AG09319 (cell line): ENCODE results near the gene METAP1.
"Not testable (repeated sequence)": the region's sequence is repeated elsewhere in the genome, so short reads cannot be mapped to it uniquely, and the experiment has no call there.

Experiments
- DNase-seq: peaks from one replicate; pipeline ENCODE4 v3.0.0-alpha.2; 2010; ENCODE audit warnings: low read depth; ENCODE audit errors: extremely low read depth
- TF ChIP-seq, protein P1 (sequence below): IDR thresholded peaks from 2 replicates; pipeline ENCODE4 v1.5.1; 2011; ENCODE audit warnings: low read depth, mild to moderate bottlenecking, inconsistent platforms, low read length, moderate library complexity

Gene METAP1

DNA sequence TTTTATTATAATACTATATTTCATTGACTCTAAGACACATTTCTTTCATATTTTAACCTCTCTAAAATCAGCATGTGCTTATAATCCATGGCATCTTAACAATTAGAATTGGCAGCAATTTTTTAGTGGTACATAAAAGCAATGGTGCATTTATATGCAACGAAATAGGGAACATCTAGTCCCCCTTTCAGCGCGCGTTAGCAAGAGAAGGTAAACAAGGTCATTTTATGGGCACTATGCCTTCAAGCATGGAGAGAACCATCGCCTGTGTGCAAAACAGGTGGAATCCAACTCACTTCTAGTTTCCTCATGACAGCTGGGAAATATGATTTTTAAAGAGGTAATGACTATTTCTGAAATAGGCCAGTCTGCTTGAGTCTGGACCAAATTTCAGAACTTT lies 86.7 kb downstream of the METAP1 start:
- DNase-seq, result no peak
- TF ChIP-seq, protein P1, sequence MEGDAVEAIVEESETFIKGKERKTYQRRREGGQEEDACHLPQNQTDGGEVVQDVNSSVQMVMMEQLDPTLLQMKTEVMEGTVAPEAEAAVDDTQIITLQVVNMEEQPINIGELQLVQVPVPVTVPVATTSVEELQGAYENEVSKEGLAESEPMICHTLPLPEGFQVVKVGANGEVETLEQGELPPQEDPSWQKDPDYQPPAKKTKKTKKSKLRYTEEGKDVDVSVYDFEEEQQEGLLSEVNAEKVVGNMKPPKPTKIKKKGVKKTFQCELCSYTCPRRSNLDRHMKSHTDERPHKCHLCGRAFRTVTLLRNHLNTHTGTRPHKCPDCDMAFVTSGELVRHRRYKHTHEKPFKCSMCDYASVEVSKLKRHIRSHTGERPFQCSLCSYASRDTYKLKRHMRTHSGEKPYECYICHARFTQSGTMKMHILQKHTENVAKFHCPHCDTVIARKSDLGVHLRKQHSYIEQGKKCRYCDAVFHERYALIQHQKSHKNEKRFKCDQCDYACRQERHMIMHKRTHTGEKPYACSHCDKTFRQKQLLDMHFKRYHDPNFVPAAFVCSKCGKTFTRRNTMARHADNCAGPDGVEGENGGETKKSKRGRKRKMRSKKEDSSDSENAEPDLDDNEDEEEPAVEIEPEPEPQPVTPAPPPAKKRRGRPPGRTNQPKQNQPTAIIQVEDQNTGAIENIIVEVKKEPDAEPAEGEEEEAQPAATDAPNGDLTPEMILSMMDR, result no peak

DNA sequence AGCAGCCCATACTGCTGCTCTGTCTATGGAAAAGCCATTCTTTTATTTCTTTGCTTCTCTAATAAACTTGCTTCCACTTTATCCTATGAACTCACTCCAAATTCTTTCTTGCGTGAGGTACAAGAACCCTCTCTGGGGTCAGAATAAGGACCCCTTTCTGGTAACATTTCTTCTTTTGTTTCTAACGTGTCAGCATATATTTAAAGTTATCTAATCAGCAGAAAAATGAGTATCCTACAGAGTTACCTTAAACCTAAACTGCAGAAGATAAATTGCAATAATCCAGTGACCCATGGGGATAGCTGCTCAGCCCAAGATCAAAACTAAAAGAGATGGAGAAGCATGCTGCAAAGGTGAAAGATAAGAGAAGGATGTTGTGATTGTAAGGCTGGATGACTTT lies 89.1 kb downstream of the METAP1 start:
- DNase-seq, result no peak
- TF ChIP-seq, protein P1, result no peak

DNA sequence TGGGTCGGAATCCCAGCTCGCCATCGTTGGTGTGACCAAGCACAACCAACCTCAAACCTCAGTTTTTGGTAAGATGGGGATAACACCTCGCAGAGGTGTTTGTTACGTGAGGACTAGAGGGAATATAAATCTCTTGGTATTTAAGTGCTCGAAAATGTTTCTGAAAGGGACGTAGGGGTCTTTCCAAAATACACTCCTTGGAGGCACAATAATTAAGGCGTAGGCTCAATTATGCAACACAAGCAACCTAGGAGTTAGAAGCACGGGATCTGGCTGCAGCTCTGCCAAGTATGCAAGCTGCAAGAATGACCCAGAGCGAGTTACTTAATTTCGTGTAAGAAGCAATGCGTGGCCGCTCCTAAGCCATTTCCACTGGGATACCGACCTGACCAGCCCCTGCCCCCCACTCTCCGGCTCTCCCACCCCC lies 92.5 kb downstream of the METAP1 start:
- DNase-seq, result peak; percentile 85

DNA sequence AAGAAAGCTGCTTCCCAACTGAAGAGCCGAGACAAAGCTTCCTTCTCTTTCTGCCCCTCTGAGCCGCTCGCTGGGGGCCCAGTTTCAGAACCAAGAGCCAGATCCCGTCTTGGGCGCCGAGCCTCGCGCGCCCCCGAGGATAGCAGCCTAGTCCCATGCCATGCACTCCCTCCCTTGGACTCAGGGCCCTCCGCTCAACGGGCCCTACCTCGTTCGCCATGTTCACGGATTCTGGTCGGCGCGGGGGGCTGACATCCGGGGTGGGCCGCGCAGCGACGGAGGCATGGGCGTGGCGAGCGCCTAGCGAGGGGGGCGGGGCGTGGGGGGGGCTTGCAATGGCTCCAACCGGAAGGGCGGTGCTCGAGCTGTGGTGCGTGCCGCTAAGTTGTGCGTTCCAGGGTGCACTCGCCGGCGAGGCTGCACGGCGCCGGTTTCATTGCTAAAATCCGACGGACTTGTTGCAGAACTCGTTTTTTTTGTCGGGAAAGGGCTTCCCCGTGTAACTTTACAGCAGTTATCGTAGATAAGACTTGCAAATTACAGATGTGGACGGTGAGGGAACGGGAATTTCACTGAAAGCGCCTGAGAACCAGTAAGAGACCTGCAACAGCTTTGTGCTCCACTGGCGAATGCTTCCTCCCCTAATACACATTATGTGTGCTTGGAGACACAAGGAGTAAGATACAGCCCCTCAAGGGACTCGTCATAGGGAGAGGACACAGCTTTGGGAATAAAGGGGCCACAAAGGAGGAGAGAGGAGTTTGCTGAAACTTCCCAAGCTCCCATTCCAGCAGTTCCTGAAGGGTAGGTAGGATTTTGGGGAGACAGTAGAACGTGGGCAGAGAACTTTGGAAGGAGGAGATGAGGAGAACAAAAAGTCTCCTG lies 93.2 kb downstream of the METAP1 start, which contains the start of gene ADH5:
Gene ADH5, minus strand, starts transcription at position 308 of the 885 bp plus-strand sequence. Its CDS starts 88 bp downstream, at position 220.
- DNase-seq, result peak; percentile 72
- TF ChIP-seq, protein P1, result no peak

More for the DNA sequence above, 92.5 kb downstream of the METAP1 start:
- TF ChIP-seq, protein P1, result no peak

DNA sequence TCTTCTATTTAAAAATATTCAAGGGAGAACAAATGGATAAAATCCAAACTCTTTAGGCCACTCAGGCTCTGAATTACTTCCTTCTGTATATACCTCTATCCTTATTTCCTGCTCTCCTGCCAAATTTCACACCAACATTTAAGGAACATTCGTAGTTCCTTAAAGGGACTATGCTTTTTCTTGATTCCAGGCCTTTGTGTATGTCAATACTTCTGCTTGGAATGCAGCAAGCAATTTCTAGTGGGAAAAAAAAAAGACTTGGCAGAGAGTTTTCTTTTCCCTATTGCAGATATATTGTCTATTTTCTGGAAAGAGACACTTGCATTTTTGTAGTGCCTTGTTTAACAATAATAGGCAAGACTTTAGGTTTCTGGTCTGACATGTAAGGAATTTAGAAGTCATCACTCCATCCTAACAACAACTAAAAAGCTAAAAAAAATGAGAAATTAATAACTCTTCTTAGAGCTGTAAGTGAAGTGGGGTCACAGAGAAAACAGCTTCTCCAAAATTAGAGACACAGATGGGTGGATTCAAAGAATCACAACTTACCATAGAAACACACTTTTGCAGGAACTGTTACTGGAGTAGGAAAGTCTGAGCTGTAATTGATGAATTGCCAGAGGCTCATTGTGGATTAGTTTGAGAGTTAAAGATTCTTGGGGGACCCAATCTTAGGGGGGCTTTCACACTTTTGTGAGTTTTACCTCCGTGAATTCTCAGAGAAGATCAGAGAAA lies 95.1 kb downstream of the METAP1 start:
- TF ChIP-seq, protein P1, result no peak
- no peak for DNase-seq

DNA sequence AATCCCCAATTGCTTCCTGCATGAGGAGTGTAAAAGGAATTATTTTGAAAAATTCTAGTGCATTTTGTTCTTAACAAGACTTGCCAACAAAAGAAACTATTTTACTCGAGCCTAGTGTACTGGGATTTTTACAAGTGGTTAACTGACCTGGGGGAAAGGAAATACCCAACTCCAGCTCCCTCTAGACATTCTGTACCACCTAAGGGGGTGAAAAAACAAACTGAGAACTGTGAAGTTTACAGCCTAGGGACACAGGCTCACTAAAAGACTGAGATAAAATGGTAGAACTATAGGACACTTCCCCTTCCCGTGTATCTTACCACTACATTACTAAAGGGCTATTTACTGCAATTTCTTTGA lies 95.7 kb downstream of the METAP1 start:
- DNase-seq, result no peak
- TF ChIP-seq, protein P1, result no peak

DNA sequence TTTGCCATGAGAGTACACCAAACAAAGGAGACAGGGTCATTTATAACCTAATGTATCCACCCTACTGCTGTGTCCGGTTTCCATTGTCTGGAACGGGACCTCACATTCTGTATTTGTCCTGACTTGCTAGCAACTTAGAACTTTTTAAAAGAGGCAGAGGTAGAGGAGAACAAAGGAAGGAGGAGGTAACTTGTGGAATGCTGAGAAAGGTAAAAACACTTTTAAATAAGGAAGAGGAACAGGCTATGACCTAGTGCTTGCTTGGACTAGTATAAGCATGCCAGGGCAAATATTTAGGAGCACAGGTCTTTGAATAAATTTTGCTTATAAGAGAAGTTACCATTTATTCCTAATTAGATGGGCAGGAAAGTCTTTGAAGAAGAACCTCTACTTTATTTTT lies 96.3 kb downstream of the METAP1 start:
- not testable (repeated sequence) for DNase-seq
